Stimulated activated CD4-positive, alpha-beta T cell treated with anti-CD3 and anti-CD28 coated beads, Interleukin-15, amount 100 ng/mL, for 24 hours (primary cell): ENCODE data around the gene MRAP2.
"Not testable (repeated sequence)": the region's sequence is repeated elsewhere in the genome, so short reads cannot be mapped to it uniquely, and the experiment has no call there.

ENCODE experiments used
- DNase-seq: peaks from one replicate; pipeline ENCODE4 v3.0.0-alpha.2; 2020

MRAP2 gene

DNA sequence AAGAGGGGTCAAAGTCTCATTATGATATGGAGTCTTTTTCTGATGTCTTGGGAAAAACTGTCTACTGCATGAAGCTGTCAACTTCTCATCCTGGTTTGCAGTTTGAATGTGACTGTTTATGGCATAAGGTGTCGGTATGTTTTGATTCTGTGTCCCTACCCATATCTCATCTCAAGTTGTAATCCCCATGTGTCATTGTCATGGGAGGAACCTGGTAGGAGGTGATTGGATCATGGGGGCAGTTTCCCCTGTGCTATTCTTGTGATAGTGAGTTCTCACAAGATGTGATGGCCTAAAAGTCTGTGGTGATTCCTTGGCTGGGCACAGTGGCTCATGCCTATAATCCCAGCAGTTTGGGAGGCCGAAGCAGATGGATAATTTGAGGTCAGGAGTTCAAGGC is 47.6 kb downstream of the MRAP2 start:
- no peak for DNase-seq

DNA sequence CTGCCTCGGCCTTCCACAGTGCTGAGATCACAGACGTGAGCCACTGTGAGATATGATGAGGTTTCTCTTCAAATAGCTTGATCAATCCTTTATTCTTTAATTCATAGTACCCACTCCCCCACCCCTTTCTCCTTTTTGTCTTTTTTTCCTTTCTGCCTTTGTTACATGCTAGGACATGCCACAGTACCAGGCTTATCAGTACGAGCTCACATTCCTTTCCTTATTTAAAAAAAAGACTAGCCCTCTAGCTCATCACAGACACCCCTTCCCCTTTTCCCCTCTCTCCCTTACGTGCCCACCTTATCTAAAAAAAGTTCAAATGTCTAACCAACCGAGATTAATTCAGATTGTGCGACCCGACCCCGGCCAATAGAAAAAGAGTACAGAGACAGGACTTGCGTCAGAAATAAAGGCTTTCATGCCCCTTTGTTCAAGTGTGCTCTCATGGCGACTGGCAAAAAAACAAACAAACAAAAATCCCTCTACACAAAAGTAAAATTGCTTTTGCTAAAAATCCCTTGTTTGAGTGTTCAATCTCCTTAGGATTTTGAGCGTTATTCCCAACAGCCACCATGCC is 49.2 kb downstream of the MRAP2 start:
- DNase-seq: no peak

DNA sequence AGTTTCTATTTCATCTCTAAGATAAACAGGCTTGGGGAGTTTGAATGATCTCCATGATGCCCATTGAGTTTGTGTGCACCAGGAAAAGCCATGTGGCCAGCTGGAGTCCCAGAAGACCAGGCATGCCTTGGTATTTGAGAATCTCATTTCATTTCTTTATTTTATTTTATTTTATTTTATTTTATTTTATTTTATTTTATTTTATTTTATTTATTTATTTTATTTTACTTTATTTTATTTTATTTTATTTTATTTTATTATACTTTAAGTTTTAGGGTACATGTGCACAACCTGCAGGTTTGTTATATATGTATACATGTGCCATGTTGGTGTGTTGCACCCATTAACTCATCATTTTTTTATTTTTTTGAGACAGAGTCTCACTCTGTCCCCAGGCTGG is 51.1 kb downstream of the MRAP2 start:
- not testable (repeated sequence) for DNase-seq

DNA sequence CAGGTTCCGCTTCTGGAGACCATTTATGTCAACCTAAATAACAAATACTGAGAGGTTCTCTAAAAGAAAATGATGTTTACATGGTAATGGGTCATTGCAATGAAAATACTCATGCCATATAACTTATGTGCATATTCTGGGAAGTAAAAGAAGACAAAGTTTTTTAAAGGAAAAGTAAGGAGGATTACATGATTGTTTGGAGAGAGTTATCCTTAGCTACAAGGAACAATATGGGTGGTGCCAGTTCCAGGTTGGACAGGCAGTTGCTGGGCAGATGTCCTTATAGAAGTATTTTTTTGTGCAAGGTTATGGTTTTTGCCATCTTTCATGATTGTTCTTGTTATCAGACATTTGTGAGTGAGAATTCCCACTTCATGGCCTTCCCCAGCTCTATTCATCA is 52.5 kb downstream of the MRAP2 start:
- DNase-seq: no peak

DNA sequence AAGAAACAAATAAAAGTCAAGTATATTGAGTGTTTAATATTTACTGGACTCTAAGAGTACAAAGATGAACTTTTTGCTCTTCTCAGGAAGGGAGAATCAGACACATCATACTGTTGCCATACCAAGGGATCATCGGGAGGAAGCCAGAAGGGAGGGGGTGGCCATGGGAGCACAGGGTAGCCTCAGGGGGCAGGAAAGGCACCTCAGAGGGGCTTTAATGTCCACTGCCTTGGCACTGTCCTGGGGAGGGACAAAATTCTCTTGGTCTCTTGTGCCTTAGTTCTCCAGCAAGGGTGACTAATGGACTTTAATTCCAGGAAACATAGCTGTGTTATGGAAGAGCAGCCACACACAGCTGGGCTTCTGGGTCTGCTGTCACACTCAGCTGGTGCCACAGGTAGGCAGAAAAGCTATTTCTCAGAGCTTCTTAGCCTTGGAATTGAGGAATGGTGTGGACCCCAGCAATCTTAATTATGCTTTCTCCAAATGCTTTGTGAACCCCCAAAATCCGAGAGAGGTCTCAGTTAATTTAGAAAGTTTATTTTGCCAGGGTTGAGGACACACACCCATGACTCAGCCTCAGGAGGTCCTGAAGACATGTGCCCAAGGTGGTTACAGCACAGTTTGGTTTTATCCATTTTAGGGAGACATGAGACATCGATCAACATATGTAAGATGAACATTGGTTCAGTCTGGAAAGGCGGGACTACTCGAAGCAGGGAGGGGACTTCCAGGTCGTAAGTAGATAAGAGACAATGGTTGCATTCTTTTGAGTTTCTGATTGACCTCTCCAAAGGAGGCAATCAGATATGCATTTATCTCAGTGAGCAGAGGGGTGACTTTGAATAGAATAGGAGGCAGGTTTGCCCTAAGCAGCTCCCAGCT is 53.2 kb downstream of the MRAP2 start:
- DNase-seq: no peak

DNA sequence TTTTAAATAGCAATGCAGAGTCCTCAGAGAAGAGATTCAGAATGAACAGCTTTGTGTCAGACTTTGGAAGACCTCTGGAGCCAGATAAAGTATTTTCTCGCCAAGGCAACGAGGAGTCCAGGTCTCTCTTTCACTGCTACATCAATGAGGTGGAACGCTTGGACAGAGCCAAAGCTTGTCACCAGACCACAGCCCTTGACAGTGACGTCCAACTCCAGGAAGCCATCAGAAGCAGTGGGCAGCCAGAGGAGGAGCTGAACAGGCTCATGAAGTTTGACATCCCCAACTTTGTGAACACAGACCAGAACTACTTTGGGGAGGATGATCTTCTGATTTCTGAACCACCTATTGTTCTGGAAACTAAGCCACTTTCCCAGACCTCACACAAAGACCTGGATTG is 55.5 kb downstream of the MRAP2 start:
- DNase-seq: no peak

DNA sequence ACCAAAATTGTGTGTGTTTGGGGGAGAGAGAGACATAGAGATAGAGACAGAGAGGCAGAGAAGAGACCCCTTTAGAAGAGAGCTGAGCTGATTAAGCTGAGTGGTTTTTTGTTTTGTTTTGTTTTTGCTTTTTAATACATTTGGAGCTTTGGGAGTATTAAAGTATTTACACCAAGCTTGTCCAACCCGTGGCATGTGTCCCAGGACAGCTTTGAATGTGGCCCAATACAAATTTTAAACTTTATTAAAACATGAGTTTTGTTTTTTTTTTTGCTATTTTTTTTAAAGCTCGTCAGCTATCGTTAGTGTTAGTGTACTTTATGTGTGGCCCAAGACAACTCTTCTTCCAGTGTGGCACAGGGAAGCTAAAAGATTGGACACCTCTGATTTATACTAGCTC is 56.0 kb downstream of the MRAP2 start:
- no peak for DNase-seq

DNA sequence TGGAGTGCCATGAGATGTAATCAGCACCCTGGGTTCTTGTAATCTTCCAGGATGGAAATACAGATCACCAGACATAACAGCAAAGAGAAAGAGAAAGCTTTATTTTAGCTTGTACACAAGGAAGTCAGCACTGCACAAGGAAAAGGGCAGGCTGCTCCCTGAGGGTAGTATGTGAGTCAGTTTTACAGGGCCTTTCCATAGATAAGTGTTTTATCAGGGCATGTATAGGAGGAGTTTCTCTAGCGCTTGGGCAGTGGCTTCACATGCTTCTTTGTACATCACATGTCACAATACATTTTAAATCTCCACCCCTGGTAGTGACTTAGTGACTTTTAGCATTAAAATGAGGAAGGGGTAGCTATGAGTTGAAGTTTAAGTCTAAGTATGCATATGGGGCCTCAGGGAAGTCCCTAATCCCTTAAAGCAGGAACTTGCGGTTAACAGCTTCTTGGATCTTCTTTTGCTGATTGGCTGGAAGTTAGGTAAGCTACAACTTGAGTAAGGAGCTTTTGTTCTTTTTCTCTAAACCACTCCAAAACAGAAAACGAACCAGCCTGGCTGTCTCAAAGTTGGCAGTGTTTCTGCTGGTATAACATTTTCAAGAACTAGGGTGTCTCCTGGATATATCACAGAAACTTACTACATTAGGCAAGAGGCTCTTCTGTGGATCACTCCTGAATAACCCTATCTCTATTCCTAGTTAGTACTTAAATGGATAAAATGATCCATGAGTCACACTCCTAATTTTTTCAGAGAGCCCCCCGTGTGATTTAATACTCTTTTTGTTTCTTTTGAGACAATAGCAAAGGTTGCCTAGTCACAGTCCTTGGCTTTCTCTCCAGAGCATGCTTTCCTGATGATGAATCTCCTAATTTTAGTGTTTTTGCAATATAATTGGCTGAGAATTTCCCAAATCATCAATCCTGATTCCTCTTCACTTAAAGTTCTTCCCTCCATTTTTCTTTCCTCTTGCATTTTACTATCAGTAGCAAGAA is 60.2 kb downstream of the MRAP2 start:
- no peak for DNase-seq

DNA sequence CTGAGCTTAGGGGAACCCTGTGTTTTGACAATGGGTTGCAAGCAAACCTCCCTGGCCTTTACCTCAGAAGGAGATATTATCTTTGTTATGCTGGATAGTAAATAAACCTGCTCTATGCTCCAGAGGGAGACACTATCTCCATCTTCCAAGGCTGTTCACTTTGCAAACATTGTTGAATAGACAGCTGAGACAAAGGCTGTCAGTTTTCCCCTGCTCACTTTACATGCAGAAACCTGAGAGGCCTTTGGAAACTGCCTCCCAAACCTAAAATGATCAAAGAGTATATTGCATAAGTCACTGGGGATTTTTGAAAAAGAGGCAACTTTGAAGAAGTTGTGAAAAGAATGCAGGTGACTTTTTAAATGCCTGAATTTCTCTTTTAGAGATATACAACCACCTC is 61.6 kb downstream of the MRAP2 start:
- no peak for DNase-seq

DNA sequence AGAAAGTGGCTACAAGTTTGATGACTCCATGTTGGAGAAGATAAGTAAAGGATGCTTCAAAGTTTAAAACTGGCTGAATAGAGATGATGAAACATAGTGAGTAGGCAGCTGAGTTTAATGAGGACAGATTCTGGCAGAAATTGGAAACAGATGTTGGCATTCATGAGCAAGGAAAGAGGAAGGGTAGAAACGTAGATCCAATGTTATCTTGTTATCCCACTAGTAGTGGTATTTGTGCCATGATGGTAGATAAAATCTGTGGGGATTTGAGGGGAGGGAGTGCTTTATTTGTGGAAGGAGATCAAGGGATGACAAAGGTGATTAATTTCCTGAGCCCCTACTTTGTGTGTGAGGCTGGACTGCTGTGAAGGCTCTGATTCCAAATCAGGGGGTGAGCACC is 69.5 kb downstream of the MRAP2 start:
- DNase-seq: no peak

DNA sequence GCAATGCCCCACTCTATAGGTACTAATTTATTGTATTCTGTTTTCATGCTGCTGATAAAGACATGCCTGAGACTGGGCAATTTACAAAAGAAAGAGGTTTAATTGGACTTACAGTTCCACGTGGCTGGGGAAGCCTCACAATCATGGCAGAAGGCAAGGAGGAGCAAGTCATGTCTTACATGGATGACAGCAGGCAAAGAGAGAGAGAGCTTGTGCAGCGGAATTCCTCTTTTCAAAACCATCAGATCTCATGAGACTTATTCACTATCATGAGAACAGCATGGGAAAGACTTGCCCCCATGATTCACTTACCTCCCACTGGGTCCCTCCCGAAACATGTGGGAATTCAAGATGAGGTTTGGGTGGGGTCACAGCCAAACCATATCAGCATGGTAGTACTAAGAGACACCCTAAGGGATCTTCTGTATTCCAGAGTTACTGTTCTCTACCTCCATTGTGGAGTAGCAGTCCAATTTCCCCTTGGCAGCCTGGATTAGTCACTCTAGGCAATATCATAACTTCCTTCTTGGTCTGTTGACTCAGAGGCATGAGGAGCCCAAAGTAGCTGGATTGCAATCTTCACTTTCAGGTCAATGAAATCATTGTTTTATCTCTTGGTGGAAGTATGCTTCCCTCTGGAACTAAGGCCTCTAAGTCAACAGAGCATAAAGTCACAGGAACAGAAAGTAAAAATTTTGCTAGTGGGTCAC is 71.8 kb downstream of the MRAP2 start:
- DNase-seq: not testable (repeated sequence)

DNA sequence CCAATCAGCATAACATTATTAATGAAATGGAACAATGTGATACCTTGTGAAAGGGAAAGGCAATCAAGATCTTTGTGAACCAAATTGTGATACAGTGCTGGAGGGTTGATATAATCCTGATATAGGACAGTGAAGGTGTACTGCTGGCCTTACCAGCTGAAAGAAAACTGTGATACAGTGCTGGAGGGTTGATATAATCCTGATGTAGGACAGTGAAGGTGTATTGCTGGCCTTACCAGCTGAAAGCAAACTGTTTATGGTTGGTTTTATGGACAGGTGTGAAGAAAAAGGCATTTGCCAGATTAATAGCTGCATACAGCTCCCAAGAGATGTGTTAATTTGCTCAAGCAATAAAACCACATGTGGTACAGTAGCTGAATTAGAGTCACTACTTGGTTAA is 73.9 kb downstream of the MRAP2 start:
- DNase-seq: no peak

DNA sequence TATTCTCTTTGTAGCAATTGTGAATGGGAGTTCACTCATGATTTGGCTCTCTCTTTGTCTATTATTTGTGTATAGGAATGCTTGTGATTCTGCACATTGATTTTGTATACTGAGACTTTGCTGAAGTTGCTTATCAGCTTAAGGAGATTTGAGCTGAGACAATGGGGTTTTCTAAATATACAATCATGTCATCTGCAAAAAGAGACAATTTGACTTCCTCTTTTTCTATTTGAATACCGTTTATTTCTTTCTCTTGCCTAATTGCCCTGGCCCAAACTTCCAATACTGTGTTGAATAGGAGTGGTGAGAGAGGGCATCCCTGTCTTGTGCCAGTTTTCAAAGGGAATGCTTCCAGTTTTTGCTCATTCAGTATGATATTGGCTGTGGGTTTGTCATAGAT is 77.8 kb downstream of the MRAP2 start:
- DNase-seq: not testable (repeated sequence)

DNA sequence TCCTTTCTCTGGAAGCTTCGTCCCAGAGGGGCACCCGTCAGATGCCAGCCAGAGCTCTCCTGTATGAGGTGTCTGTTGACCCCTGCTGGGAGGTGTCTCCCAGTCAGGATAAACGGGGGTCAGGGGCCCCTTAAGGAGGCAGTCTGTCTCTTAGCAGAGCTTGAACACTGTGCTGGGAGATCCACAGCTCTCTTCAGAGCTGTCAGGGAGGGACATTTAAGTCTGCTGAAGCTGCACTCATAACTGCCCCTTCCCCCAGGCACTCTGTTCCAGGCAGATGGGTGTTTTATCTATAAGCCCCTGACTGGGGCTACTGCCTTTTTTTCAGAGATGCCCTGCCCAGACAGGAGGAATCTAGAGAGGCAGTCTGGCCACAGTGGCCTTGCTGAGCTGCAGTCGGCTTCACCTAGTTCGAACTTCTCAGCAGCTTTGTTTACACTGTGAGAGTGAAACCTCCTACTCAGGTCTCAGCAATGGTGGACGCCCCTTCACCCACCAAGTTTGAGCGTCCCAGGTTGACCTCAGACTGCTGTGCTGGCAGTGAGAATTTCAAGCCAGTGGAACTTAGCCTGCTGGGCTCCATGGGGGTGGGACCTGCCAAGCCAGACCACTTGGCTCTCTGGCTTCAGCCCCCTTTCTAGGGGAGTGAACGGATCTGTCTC is 81.5 kb downstream of the MRAP2 start:
- DNase-seq: not testable (repeated sequence)

DNA sequence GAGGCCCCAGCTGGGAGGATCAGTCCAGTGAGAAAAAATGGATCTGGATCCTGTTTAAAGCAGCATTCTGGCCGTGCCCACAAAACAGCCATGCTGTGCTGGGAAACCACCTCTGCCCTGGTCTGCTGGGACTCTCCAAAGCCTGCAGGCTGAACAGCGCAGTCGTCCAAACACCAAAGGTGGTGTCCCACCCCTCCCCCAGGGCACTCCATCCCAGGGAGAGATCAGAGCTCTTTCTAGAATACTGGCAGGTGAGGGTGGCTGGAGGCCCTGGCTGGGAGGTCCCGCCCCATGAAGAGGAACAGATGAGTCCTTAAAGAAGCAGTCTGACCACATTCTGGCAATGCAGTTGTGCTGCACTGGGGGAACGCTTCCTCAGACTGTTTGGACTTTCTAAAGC is 84.6 kb downstream of the MRAP2 start:
- no peak for DNase-seq

DNA sequence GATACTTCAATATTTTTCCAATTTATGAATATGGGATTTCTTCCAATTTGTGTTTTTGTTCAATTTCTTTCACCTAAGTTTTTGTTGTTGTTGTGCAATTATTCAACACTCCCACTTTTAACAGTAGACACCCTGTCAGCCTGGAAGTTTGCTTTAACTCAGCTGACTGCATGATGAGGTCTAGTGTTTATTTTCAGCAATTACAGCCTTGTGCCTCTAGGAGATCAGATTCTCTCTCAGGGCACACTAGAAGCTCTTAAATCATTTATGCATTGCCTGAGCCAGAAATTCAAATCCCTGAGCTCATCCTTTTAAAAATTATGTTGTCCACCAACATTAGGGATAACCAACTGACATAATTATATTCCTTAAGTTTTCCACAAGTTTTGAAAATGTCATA is 85.7 kb downstream of the MRAP2 start:
- DNase-seq: no peak

DNA sequence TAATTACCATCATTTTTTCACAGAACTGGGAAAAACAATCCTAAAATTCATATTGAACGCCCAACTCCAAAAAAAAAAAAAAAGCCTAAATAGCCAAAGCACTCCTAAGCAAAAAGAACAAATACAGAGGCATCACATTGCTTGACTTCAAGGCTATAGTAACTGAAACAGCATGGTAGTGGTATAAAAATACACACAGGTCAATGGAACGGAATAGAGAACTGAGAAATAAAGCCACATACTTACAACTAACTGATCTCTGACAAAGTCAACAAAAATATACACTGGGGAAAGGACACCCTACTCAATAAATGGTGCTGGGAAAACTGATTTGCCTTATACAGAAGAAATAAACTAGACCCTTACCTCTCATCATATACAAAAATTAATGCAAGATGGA is 89.6 kb downstream of the MRAP2 start:
- DNase-seq: no peak

DNA sequence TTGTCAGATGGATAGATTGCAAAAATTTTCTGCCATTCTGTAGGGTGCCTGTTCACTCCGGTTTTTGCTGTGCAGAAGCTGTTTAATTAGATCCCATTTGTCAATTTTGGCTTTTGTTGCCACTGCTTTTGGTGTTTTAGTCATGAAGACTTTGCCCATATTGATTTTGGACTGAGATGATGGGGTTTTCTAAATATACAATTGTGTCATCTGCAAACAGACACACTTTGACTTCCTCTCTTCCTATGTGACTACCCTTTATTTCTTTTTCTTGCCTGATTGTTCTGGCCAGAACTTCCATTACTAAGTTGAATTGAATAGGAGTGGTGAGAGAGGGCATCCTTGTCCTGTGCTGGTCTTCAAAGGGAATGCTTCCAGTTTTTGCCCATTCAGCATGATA is 96.0 kb downstream of the MRAP2 start:
- DNase-seq: not testable (repeated sequence)

DNA sequence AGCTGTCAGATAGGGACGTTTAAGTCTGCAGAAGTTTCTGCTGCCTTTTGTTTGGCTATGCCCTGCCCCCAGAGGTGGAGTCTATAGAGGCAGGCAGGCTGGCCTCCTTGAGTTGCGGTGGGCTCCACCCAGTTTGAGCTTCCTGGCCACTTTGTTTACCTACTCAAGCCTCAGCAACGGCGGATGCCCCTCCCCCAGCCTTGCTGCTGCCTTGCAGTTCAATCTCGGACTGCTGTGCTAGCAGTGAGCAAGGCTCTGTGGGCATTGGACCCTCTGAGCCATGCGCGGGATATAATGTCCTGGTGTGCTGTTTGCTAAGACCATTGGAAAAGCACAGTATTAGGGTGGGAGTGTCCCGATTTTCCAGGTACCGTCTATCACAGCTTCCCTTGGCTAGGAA is 99.8 kb downstream of the MRAP2 start:
- not testable (repeated sequence) for DNase-seq

DNA sequence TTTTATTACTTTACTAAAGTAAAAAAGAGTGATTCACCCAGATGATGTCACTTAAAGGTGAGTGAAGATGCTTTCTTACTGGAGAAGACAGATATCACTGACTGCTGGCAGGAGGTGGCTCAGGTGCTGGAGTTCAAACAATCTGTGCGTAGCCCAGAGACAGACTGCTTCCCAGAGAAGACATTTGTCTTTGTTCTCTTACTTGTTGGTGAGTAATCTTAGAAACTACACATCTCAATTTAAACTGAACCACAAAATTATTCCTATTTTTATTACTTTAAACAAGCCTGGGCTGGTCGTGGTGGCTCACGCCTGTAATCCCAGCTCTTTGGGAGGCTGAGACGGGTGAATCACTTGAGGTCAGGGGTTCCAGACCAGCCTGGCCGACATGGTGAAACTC is 101.7 kb downstream of the MRAP2 start:
- DNase-seq: no peak

DNA sequence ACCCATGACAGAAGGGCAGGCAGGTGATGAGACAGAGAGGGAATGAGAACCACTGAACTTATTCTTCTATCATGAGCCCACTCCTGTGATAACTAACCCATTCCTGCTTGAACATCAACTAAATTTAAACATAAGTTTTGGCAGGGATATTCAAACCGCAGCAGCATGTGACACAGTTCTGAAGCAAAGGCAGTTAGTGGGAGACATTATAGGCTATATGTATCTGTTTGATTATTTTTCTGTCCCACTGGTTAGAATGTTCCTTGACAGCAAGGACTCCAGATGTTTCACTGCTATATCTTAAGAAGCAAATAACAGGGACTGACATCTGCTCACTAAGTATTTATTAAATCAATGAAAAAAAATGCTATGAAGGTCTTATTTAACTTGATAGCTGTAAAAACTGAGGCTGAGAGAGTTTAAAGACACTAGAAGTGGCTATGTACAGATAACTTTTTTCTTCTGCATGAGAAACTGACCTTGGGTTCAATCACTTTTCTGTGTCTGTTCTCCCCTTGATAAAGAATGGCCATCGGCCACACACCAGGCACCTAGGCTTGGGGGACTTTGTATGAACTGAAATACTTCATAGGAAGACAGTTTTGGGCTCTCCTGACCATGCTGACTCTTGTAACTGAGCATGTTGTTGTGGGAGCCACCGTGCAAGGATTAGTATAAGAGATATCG is 102.9 kb downstream of the MRAP2 start:
- DNase-seq: no peak

DNA sequence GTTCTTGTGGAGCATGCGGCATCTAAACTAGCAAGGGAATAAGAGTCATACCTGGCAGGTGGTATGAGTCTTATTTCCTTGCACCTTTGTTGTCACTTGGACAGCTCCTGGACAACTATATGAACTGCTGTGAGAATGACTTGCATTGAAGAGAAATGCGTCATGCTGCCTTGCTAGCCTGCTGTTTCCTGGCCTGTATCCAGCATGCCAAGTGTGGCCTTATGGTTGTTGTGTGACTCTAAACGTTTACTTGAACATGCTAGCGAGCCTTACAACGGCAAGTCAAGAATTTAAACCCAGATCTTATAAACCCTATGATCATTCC is 103.4 kb downstream of the MRAP2 start:
- no peak for DNase-seq
